HEK293T (cell line): ENCODE results near the gene BCL2L15.

Experiments used
- ELF4 ChIP-seq: fragments of 450-650 bp; IDR thresholded peaks from 2 replicates; pipeline ENCODE4 v1.6.1; 2017; ENCODE audit warnings: antibody characterized with exemption
- FOXA1 ChIP-seq: fragments of 450-650 bp; IDR thresholded peaks from 2 replicates; pipeline ENCODE4 v1.6.1; 2016; ENCODE audit warnings: mild to moderate bottlenecking
- FOXM1 ChIP-seq: fragments of 450-650 bp; IDR thresholded peaks from 2 replicates; pipeline ENCODE4 v1.6.1; 2017; ENCODE audit warnings: mild to moderate bottlenecking, borderline replicate concordance
- SP1 ChIP-seq: fragments of 450-650 bp; IDR thresholded peaks from 2 replicates; pipeline ENCODE4 v1.6.1; 2017

DNA sequence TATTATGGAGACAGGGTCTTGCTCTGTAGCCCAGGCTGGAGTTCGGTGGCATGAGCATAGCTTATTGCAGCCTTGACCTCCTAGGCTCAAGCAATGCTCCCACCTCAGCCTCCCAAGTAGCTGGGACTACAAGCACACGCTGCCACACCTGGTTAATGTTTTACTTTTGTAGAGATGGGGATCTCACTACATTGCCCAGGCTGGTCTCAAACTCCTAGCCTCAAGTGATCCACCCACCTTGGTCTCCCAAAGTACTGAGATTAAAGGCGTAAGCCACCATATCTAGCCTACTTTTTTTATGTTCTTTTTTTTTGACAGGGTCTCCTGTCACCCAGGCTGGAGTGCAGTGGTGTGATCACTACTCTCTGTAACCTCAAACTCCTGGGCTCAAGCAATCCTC, 5.9 kb upstream of the BCL2L15 start:
- TF ChIP-seq ELF4 (no peak), FOXA1 (no peak), SP1 (no peak), FOXM1 (no peak)
